ENCODE data around the gene NAALADL2. TPM values are rescaled to one million over a fixed set of nuclear protein-coding genes. Genes with fewer than 3 reads are reported as not detected.

Gene NAALADL2
- polyA plus RNA-seq, 2 of the 4 experiments (the other 2 are of a cell fraction): 0.09 to 0.28 TPM

DNA sequence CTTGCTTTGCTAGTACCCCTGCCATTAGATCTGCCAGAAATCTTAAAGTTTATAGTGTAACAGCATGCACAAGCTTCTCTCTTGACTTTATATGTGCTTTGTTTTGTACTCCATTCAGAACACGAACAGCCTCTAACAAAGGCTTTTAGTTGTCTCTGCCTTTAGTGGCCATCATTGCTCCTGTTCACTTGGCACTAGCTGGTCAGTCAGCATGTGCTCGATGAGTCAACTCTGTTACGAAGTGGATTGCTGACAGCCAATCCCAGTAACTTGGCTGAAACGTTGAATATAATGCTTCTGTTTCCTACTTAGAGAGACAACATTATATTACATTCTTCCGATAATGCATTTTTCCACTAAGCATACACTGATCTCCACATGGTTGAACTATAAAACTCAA is 349.2 kb downstream of the NAALADL2 start:
- FAIRE-seq: no peak
- H3K4me1 ChIP-seq: no peaks in the 10 kb centered on the region
- H3K4me2 ChIP-seq: no peak overlapping the region
- no peaks in the 10 kb centered on the region for H3K9me3 ChIP-seq
- TF ChIP-seq, protein P1, sequence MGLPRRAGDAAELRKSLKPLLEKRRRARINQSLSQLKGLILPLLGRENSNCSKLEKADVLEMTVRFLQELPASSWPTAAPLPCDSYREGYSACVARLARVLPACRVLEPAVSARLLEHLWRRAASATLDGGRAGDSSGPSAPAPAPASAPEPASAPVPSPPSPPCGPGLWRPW (IDR thresholded peaks at IDR 0.05): no peak
- TF ChIP-seq FOXS1 (CRISPR knock-in tag; IDR thresholded peaks at IDR 0.05): no peak
- TF ChIP-seq SMC3 (IDR thresholded peaks at IDR 0.05): no peak
- TF ChIP-seq ZNF302 (CRISPR knock-in tag; IDR thresholded peaks at IDR 0.05): no peak
- no peak for TF ChIP-seq ESRRA (IDR thresholded peaks at IDR 0.05; ENCODE audit: borderline replicate concordance, low read length)
- no peak for TF ChIP-seq NFE2L2 (conservative IDR thresholded peaks at IDR 0.05; ENCODE audit: low read length)
- TF ChIP-seq CBX2 (IDR thresholded peaks at IDR 0.05; ENCODE audit: borderline replicate concordance, low read depth): no peak
- no peak for TF ChIP-seq JUN (IDR thresholded peaks at IDR 0.05)
- TF ChIP-seq, protein P2, sequence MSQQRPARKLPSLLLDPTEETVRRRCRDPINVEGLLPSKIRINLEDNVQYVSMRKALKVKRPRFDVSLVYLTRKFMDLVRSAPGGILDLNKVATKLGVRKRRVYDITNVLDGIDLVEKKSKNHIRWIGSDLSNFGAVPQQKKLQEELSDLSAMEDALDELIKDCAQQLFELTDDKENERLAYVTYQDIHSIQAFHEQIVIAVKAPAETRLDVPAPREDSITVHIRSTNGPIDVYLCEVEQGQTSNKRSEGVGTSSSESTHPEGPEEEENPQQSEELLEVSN (IDR thresholded peaks at IDR 0.05; ENCODE audit: borderline replicate concordance, low read depth): no peak
- TF ChIP-seq, protein P3, sequence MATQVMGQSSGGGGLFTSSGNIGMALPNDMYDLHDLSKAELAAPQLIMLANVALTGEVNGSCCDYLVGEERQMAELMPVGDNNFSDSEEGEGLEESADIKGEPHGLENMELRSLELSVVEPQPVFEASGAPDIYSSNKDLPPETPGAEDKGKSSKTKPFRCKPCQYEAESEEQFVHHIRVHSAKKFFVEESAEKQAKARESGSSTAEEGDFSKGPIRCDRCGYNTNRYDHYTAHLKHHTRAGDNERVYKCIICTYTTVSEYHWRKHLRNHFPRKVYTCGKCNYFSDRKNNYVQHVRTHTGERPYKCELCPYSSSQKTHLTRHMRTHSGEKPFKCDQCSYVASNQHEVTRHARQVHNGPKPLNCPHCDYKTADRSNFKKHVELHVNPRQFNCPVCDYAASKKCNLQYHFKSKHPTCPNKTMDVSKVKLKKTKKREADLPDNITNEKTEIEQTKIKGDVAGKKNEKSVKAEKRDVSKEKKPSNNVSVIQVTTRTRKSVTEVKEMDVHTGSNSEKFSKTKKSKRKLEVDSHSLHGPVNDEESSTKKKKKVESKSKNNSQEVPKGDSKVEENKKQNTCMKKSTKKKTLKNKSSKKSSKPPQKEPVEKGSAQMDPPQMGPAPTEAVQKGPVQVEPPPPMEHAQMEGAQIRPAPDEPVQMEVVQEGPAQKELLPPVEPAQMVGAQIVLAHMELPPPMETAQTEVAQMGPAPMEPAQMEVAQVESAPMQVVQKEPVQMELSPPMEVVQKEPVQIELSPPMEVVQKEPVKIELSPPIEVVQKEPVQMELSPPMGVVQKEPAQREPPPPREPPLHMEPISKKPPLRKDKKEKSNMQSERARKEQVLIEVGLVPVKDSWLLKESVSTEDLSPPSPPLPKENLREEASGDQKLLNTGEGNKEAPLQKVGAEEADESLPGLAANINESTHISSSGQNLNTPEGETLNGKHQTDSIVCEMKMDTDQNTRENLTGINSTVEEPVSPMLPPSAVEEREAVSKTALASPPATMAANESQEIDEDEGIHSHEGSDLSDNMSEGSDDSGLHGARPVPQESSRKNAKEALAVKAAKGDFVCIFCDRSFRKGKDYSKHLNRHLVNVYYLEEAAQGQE (IDR thresholded peaks at IDR 0.05): no peak
- no peak for TF ChIP-seq TFCP2L1 (CRISPR knock-in tag; IDR thresholded peaks at IDR 0.05)
- no peak for TF ChIP-seq CHD4 (IDR thresholded peaks at IDR 0.05; ENCODE audit: borderline replicate concordance)
- TF ChIP-seq, protein P4, sequence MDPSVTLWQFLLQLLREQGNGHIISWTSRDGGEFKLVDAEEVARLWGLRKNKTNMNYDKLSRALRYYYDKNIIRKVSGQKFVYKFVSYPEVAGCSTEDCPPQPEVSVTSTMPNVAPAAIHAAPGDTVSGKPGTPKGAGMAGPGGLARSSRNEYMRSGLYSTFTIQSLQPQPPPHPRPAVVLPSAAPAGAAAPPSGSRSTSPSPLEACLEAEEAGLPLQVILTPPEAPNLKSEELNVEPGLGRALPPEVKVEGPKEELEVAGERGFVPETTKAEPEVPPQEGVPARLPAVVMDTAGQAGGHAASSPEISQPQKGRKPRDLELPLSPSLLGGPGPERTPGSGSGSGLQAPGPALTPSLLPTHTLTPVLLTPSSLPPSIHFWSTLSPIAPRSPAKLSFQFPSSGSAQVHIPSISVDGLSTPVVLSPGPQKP (IDR thresholded peaks at IDR 0.05; ENCODE audit: low read depth, low read length): no peak
- no peak for TF ChIP-seq NR3C1 (IDR thresholded peaks at IDR 0.05)
- no peak for TF ChIP-seq HOXB13 (CRISPR knock-in tag; IDR thresholded peaks at IDR 0.05; ENCODE audit: low read depth)
- TF ChIP-seq FOSB (CRISPR knock-in tag; IDR thresholded peaks at IDR 0.05): no peak
- no peak for ATAC-seq
- 31% methylated on average over 5 of the region's 5 CpGs for WGBS (ENCODE audit: missing lambda C conversion rate)
- H3K27ac ChIP-seq: no peak overlapping the region
- POLR2A ChIA-PET: no interaction called here
- CTCF ChIA-PET: no interaction called here
- no peak for DNase-seq (ENCODE audit: low read depth in 1 of 2, low spot score in 1 of 2)
- no peak overlapping the region for H3K4me3 ChIP-seq

DNA sequence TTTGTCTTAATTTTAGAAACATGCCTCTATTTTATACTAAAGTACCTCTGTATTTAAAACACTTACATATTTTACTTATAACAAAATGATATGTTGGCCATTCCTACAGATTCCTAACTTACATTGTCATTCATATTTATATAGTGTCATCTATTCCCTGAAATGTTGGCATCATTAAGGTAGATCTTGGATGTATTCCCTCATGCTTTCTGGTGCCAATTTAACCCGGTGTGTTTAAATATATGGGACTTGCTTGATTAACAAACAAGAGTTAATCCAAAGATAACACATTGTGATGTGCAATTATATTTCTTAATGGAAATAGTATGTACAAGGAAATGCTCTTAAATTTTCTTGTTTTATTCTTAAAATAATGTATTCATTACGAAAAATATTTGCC is 352.3 kb downstream of the NAALADL2 start:
- CTCF ChIA-PET: no interaction called here
- no peak overlapping the region for H3K4me2 ChIP-seq
- no peaks in the 10 kb centered on the region for H3K4me1 ChIP-seq
- FAIRE-seq (no peak), ATAC-seq (no peak), DNase-seq (ENCODE audit: low read depth in 1 of 2, low spot score in 1 of 2) (no peak)
- no peaks in the 10 kb centered on the region for H3K9me3 ChIP-seq
- WGBS (ENCODE audit: missing lambda C conversion rate): 38% methylated on average over 2 of the region's 2 CpGs
- H3K4me3 ChIP-seq: no peak overlapping the region
- POLR2A ChIA-PET: no interaction called here
- H3K27ac ChIP-seq: no peak overlapping the region
- TF ChIP-seq, protein P5, sequence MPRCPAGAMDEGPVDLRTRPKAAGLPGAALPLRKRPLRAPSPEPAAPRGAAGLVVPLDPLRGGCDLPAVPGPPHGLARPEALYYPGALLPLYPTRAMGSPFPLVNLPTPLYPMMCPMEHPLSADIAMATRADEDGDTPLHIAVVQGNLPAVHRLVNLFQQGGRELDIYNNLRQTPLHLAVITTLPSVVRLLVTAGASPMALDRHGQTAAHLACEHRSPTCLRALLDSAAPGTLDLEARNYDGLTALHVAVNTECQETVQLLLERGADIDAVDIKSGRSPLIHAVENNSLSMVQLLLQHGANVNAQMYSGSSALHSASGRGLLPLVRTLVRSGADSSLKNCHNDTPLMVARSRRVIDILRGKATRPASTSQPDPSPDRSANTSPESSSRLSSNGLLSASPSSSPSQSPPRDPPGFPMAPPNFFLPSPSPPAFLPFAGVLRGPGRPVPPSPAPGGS (IDR thresholded peaks at IDR 0.05): no peak
- TF ChIP-seq ZFP36 (IDR thresholded peaks at IDR 0.05; ENCODE audit: borderline replicate concordance, partially characterized antibody) (no peak), FOSB (CRISPR knock-in tag; IDR thresholded peaks at IDR 0.05) (no peak), JUN (IDR thresholded peaks at IDR 0.05) (no peak), CBX8 (IDR thresholded peaks at IDR 0.05) (no peak), MAFK (IDR thresholded peaks at IDR 0.05; ENCODE audit: partially characterized antibody) (no peak), POLR2AphosphoS2 (conservative IDR thresholded peaks at IDR 0.05; ENCODE audit: low read length) (no peak)
- TF ChIP-seq, protein P2 (IDR thresholded peaks at IDR 0.05; ENCODE audit: borderline replicate concordance, low read depth): no peak
- TF ChIP-seq, protein P6, sequence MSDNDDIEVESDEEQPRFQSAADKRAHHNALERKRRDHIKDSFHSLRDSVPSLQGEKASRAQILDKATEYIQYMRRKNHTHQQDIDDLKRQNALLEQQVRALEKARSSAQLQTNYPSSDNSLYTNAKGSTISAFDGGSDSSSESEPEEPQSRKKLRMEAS (IDR thresholded peaks at IDR 0.05): no peak
- TF ChIP-seq, protein P7, sequence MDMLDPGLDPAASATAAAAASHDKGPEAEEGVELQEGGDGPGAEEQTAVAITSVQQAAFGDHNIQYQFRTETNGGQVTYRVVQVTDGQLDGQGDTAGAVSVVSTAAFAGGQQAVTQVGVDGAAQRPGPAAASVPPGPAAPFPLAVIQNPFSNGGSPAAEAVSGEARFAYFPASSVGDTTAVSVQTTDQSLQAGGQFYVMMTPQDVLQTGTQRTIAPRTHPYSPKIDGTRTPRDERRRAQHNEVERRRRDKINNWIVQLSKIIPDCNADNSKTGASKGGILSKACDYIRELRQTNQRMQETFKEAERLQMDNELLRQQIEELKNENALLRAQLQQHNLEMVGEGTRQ (IDR thresholded peaks at IDR 0.05): no peak
- TF ChIP-seq, protein P1 (IDR thresholded peaks at IDR 0.05): no peak

Data from A549 (cell line).